BJ (cell line): ENCODE measurements around the gene PLEKHB1. TPM values are rescaled to one million over a fixed set of nuclear protein-coding genes. Genes with fewer than 3 reads are reported as not detected.

Experiments used
- CTCF ChIA-PET: fragments of 350-600 bp; formaldehyde crosslinking; extraction: SDS; loops from one replicate; lab custom pipeline; 2021; ENCODE audit warnings: antibody characterized with exemption, inconsistent platforms; lab: Yijun Ruan, JAX
- POLR2A ChIA-PET: fragments of 300-600 bp; sonication (Branson Sonifier 250); formaldehyde crosslinking; extraction: SDS; loops from one replicate; lab custom pipeline; 2021; ENCODE audit warnings: antibody characterized with exemption; lab: Charles Lee
- DNase-seq: peaks from one replicate; pipeline ENCODE4 v3.0.0-alpha.2; 2011; ENCODE audit warnings: low read depth
- H3K27me3 ChIP-seq: 2 replicates; pipeline ENCODE4 v1.6.0; 2011; ENCODE audit warnings: low read length; ENCODE audit not compliant: control insufficient read depth, insufficient read depth
- H3K36me3 ChIP-seq: 2 replicates; pipeline ENCODE4 v1.5.1; 2011; ENCODE audit warnings: low read length; ENCODE audit not compliant: control insufficient read depth, insufficient read depth
- H3K4me3 ChIP-seq: 2 replicates; pipeline ENCODE4 v1.5.1; 2011; ENCODE audit warnings: low read depth, mild to moderate bottlenecking, control low read depth, low read length
- CTCF ChIP-seq: IDR thresholded peaks from 2 replicates; pipeline ENCODE4 v1.5.1; 2011; ENCODE audit warnings: low read depth, mild to moderate bottlenecking, control low read depth, inconsistent platforms, low read length, moderate library complexity; ENCODE audit not compliant: insufficient read depth
- polyA plus RNA-seq: library from polyadenylated mRNA; depleted of rRNA; stranded (reverse); fragments of >200 nt; gene quantifications from 2 replicates; pipeline ENCODE4 v1.2.3, GENCODE V29; 2011; rRNA removed

Gene PLEKHB1
- polyA plus RNA-seq, 1 experiment, result 0.40 TPM

GRCh38 chr11:73705053-73705452 lies 58.7 kb downstream of the PLEKHB1 start:
- ChIA-PET POLR2A (no interaction called here), CTCF (interaction anchor here (1.0 kb wide), 1 partner anchor 49 kb away, joined by 3 read pairs; no protein-coding TSS in a partner anchor)
- Histone ChIP-seq H3K27me3 (no peaks in the 10 kb centered on the region), H3K36me3 (no peaks in the 10 kb centered on the region; the same call in 1 of the 2 replicates), H3K4me3 (no peak overlapping the region)
- DNase-seq, result no peak
- no peak for TF ChIP-seq CTCF

- H3K27me3 ChIP-seq, result no peaks in the 10 kb centered on the region
- H3K36me3 ChIP-seq, result peaks cover 4% of the 10 kb centered on the region
- ChIA-PET POLR2A (no interaction called here), CTCF (no interaction called here)
- no peak for TF ChIP-seq CTCF
- H3K4me3 ChIP-seq, result no peak overlapping the region
- DNase-seq, result no peak
These were observed 64.6 kb downstream of the PLEKHB1 start for GRCh38 chr11:73710964-73711363.

Other genes starting within 250 kb of the PLEKHB1 start
- gene FAM168A, start 48.5 kb upstream of the PLEKHB1 start, polyA plus RNA-seq, result 18.0 and 19.1 TPM in 2 replicates
- 73.5 and 105 TPM in 2 replicates for gene RAB6A, start 114.5 kb downstream of the PLEKHB1 start, polyA plus RNA-seq
- 52.3 and 61.1 TPM in 2 replicates for gene MRPL48, start 141.3 kb downstream of the PLEKHB1 start, polyA plus RNA-seq
- 61.6 and 62.5 TPM in 2 replicates for gene COA4, start 230.3 kb downstream of the PLEKHB1 start, polyA plus RNA-seq
- gene PAAF1, start 230.4 kb downstream of the PLEKHB1 start, polyA plus RNA-seq, result 12.2 and 14.7 TPM in 2 replicates